ACHN (cell line): ENCODE data around the gene WWOX.
"Not testable (repeated sequence)": the region's sequence is repeated elsewhere in the genome, so short reads cannot be mapped to it uniquely, and the experiment has no call there.

ENCODE experiments used
- DNase-seq: peaks from one replicate; pipeline ENCODE4 v3.0.0-alpha.2; 2015
- in situ Hi-C: cut with HindIII; loops from 2 replicates; pipeline ENCODE4 v1.10.0; 2017; ENCODE audit warnings: low sequenced_read_pairs, low pct_ligation_motif_present, low pct_unique_long_range_greater_than_20kb

The WWOX gene

GRCh38 chr16:78099271-78100111 is at the start of gene WWOX:
Gene WWOX (plus strand): TSS chr16:78099654.
- in situ Hi-C loops: no loop called here
- peak; percentile 99 for DNase-seq

GRCh38 chr16:78050734-78051400 is 48.6 kb upstream of the WWOX start:
- DNase-seq: no peak

GRCh38 chr16:78057803-78058564 is 41.5 kb upstream of the WWOX start:
- in situ Hi-C loops: no loop called here
- DNase-seq: no peak

More at GRCh38 chr16:78050734-78051400, 48.6 kb upstream of the WWOX start:
- in situ Hi-C loops: no loop called here

GRCh38 chr16:78059806-78060205 is 39.6 kb upstream of the WWOX start:
- DNase-seq, in situ Hi-C loops: not testable (repeated sequence)

GRCh38 chr16:78060295-78060694 is 39.2 kb upstream of the WWOX start:
- DNase-seq: no peak

GRCh38 chr16:78060809-78061208 is 38.6 kb upstream of the WWOX start:
- in situ Hi-C loops: no loop called here
- DNase-seq: no peak

More at GRCh38 chr16:78060295-78060694, 39.2 kb upstream of the WWOX start:
- in situ Hi-C loops: no loop called here

- no peak for DNase-seq
- in situ Hi-C loops: no loop called here
These were observed 34.1 kb upstream of the WWOX start for GRCh38 chr16:78065319-78065718.

GRCh38 chr16:78069913-78070312 is 29.5 kb upstream of the WWOX start:
- in situ Hi-C loops: no loop called here
- DNase-seq: no peak

GRCh38 chr16:78072275-78072674 is 27.2 kb upstream of the WWOX start:
- no peak for DNase-seq
- in situ Hi-C loops: no loop called here

GRCh38 chr16:78075800-78076199 is 23.7 kb upstream of the WWOX start:
- DNase-seq: no peak
- in situ Hi-C loops: no loop called here

GRCh38 chr16:78081341-78081740 is 18.1 kb upstream of the WWOX start:
- DNase-seq: no peak
- in situ Hi-C loops: no loop called here

GRCh38 chr16:78091419-78091818 is 8.0 kb upstream of the WWOX start:
- in situ Hi-C loops: no loop called here
- DNase-seq: no peak

- DNase-seq: no peak
- in situ Hi-C loops: no loop called here
These were observed 6.7 kb upstream of the WWOX start for GRCh38 chr16:78092758-78093157.

GRCh38 chr16:78094166-78094565 is 5.3 kb upstream of the WWOX start:
- in situ Hi-C loops: no loop called here
- DNase-seq: no peak

- DNase-seq: no peak
- in situ Hi-C loops: no loop called here
These were observed 4.5 kb upstream of the WWOX start for GRCh38 chr16:78094998-78095397.

GRCh38 chr16:78096386-78096785 is 3.1 kb upstream of the WWOX start:
- in situ Hi-C loops: no loop called here

GRCh38 chr16:78097548-78097947 is 1.9 kb upstream of the WWOX start:
- no peak for DNase-seq
- in situ Hi-C loops: no loop called here

More at GRCh38 chr16:78096386-78096785, 3.1 kb upstream of the WWOX start:
- no peak for DNase-seq

- no peak for DNase-seq
- in situ Hi-C loops: no loop called here
These were observed 1.4 kb upstream of the WWOX start for GRCh38 chr16:78098087-78098486.

- no peak for DNase-seq
- in situ Hi-C loops: no loop called here
These were observed 721 bp upstream of the WWOX start for GRCh38 chr16:78098595-78099270.
